ENCODE measurements around the gene CDH8. TPM values are rescaled to one million over a fixed set of nuclear protein-coding genes. Genes with fewer than 3 reads are reported as not detected.

CDH8 gene
- total RNA-seq, 1 experiment from 2014 or later, result 5.7 TPM

DNA sequence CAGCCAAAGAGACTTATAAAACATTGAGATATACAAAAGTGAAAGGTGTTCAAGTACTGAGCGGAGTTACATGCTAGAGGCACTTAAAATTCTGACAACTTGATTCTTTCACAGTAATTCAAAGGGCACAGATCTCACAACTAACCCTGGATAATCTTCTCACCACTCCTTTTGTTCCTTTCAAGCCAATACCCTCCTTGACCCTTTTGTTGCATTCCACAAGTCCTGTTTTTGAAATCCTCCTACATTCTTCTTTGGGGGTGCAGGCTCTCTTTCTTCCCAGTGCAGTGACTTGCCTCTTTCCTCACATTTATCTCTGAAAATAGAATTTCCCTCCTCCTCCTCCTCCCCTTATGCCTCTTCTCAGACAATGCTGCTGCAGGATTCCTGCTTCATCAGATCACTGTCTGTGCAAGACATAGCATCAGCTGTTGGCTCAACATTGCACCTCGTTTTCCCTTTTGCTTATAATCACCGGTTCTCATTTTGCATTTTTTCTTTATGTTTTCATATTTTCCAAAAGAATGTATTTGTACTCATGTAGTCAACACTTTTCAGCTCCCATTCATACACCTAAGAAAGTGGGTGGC lies 199.3 kb downstream of the CDH8 start:
- no peak overlapping the region for H3K4me3 ChIP-seq (ENCODE audit: low read length)

DNA sequence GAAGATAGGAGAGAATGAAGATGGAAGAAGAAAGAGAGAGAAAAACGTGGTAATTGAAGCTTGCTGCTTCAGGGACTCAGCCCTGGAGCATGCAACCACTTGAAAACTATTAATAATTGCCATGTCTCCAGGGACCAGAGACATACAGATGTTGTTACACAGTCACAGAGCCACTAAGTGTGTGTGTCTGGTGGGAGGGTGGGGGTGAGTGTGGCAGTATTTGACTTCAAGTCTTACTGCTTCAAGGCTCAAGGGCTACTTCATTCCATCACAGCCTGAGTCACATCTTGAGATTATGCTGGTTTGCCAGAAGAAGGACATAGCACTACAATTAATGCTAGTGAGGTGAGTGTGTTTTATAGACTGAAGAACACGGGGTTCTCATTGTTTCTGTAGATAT lies 202.2 kb downstream of the CDH8 start:
- no peaks in the 10 kb centered on the region for H3K9me3 ChIP-seq (ENCODE audit: low read length)
- no peaks in the 10 kb centered on the region for H3K4me1 ChIP-seq (ENCODE audit: insufficient read depth, low read length)
- ATAC-seq, result no peak
- no TSS peak for BruUV-seq (replicated peaks)
- H3K9ac ChIP-seq (ENCODE audit: low read length), result no peak overlapping the region
- H3F3A ChIP-seq (ENCODE audit: low read length, unreplicated experiment), result no peaks in the 10 kb centered on the region
- no peak for TF ChIP-seq EZH2 (IDR thresholded peaks at IDR 0.05; ENCODE audit: low read length, unreplicated experiment)
- no peak for TF ChIP-seq EZH2phosphoT487 (IDR thresholded peaks at IDR 0.05; ENCODE audit: borderline replicate concordance, low read length)
- TF ChIP-seq, protein P1, sequence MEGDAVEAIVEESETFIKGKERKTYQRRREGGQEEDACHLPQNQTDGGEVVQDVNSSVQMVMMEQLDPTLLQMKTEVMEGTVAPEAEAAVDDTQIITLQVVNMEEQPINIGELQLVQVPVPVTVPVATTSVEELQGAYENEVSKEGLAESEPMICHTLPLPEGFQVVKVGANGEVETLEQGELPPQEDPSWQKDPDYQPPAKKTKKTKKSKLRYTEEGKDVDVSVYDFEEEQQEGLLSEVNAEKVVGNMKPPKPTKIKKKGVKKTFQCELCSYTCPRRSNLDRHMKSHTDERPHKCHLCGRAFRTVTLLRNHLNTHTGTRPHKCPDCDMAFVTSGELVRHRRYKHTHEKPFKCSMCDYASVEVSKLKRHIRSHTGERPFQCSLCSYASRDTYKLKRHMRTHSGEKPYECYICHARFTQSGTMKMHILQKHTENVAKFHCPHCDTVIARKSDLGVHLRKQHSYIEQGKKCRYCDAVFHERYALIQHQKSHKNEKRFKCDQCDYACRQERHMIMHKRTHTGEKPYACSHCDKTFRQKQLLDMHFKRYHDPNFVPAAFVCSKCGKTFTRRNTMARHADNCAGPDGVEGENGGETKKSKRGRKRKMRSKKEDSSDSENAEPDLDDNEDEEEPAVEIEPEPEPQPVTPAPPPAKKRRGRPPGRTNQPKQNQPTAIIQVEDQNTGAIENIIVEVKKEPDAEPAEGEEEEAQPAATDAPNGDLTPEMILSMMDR (conservative IDR thresholded peaks at IDR 0.05; ENCODE audit: low read depth, low read length), result no peak
- ChIA-PET POLR2A (ENCODE audit: unreplicated experiment) (no interaction called here), CTCF (no interaction called here)
- H3K79me2 ChIP-seq (ENCODE audit: low read length), result no peaks in the 10 kb centered on the region
- intact Hi-C loops (cut with micrococcal nuclease), result no loop called here
- H3K4me2 ChIP-seq (ENCODE audit: low read length), result no peak overlapping the region
- H2AFZ ChIP-seq (ENCODE audit: low read length), result no peak overlapping the region
- H3K9me2 ChIP-seq (replicated peaks; ENCODE audit: low read length), result no peaks in the 10 kb centered on the region
- no peak overlapping the region for H3K27ac ChIP-seq (ENCODE audit: low read length)
- no peaks in the 10 kb centered on the region for H3K27me3 ChIP-seq (ENCODE audit: low read length)
- no peaks in the 10 kb centered on the region for H3K36me3 ChIP-seq (ENCODE audit: low read depth, low read length)
- no peak for DNase-seq
- no peak overlapping the region for H3K4me3 ChIP-seq (ENCODE audit: low read length)
- no peaks in the 10 kb centered on the region for H4K20me1 ChIP-seq (ENCODE audit: low read length)

More for the DNA sequence above, 199.3 kb downstream of the CDH8 start:
- no peak overlapping the region for H3K27ac ChIP-seq (ENCODE audit: low read length)
- no peaks in the 10 kb centered on the region for H3K9me3 ChIP-seq (ENCODE audit: low read length)
- H3K4me1 ChIP-seq (ENCODE audit: insufficient read depth, low read length), result no peaks in the 10 kb centered on the region
- BruUV-seq (replicated peaks), result no TSS peak
- intact Hi-C loops (cut with micrococcal nuclease), result no loop called here
- H2AFZ ChIP-seq (ENCODE audit: low read length), result no peak overlapping the region
- no peaks in the 10 kb centered on the region for H3K27me3 ChIP-seq (ENCODE audit: low read length)
- no peaks in the 10 kb centered on the region for H3K36me3 ChIP-seq (ENCODE audit: low read depth, low read length)
- TF ChIP-seq EZH2 (IDR thresholded peaks at IDR 0.05; ENCODE audit: low read length, unreplicated experiment) (no peak), EZH2phosphoT487 (IDR thresholded peaks at IDR 0.05; ENCODE audit: borderline replicate concordance, low read length) (no peak)
- TF ChIP-seq, protein P1 (conservative IDR thresholded peaks at IDR 0.05; ENCODE audit: low read depth, low read length), result no peak
- no peaks in the 10 kb centered on the region for H3K9me2 ChIP-seq (replicated peaks; ENCODE audit: low read length)
- no peaks in the 10 kb centered on the region for H3K79me2 ChIP-seq (ENCODE audit: low read length)
- no peak overlapping the region for H3K9ac ChIP-seq (ENCODE audit: low read length)
- ChIA-PET CTCF (no interaction called here), POLR2A (ENCODE audit: unreplicated experiment) (no interaction called here)
- no peak overlapping the region for H3K4me2 ChIP-seq (ENCODE audit: low read length)
- no peaks in the 10 kb centered on the region for H3F3A ChIP-seq (ENCODE audit: low read length, unreplicated experiment)
- no peak for ATAC-seq
- no peak for DNase-seq
- H4K20me1 ChIP-seq (ENCODE audit: low read length), result no peaks in the 10 kb centered on the region

DNA sequence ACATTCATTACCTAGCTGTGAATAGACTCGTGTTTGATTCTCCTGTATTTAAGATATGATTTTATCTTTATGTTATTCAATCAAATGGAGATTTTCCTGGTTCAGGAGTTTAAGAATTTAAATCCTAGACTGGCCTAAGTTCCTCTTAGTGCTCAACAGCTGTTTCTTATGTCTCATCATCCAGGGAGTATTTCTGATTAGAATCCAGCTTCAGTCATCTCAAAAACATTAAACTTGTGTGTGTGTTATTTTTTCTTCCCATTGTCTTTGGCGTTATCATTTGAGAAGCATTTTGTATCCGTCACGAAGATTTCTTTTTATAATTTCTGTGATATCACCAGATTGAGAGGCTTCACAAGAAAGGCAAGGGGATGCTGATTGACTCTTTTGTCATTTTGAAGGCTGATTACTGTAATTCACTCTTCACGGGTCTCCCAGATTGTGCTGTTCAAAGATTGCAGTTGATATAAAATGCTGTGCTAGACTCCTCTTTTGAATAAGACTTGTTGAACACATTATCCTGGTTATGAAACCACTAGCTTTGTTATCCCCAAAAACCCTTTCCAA lies 204.8 kb downstream of the CDH8 start:
- ChIA-PET POLR2A (ENCODE audit: unreplicated experiment) (no interaction called here), CTCF (no interaction called here)
- Histone ChIP-seq H3F3A (ENCODE audit: low read length, unreplicated experiment) (no peaks in the 10 kb centered on the region), H2AFZ (ENCODE audit: low read length) (no peak overlapping the region), H3K9me2 (replicated peaks; ENCODE audit: low read length) (no peaks in the 10 kb centered on the region), H3K36me3 (ENCODE audit: low read depth, low read length) (no peaks in the 10 kb centered on the region), H3K4me1 (ENCODE audit: insufficient read depth, low read length) (no peaks in the 10 kb centered on the region), H3K27ac (ENCODE audit: low read length) (no peak overlapping the region), H3K9me3 (ENCODE audit: low read length) (no peaks in the 10 kb centered on the region), H4K20me1 (ENCODE audit: low read length) (no peaks in the 10 kb centered on the region), H3K4me3 (ENCODE audit: low read length) (no peak overlapping the region), H3K79me2 (ENCODE audit: low read length) (no peaks in the 10 kb centered on the region), H3K9ac (ENCODE audit: low read length) (no peak overlapping the region), H3K4me2 (ENCODE audit: low read length) (no peak overlapping the region), H3K27me3 (ENCODE audit: low read length) (no peaks in the 10 kb centered on the region)
- ATAC-seq, result no peak
- intact Hi-C loops (cut with micrococcal nuclease), result no loop called here
- TF ChIP-seq, protein P1 (conservative IDR thresholded peaks at IDR 0.05; ENCODE audit: low read depth, low read length), result no peak
- no peak for TF ChIP-seq EZH2phosphoT487 (IDR thresholded peaks at IDR 0.05; ENCODE audit: borderline replicate concordance, low read length)
- no peak for TF ChIP-seq EZH2 (IDR thresholded peaks at IDR 0.05; ENCODE audit: low read length, unreplicated experiment)
- DNase-seq, result no peak
- no TSS peak for BruUV-seq (replicated peaks)

Data from PC-3 (cell line).